H1 (cell line): ENCODE data around the gene SPINDOC. TPM values are rescaled to one million over a fixed set of nuclear protein-coding genes. Genes with fewer than 3 reads are reported as not detected.

Experiments
- CTCF ChIA-PET: fragments of 300-600 bp; sonication (Branson Sonifier 250); formaldehyde crosslinking; loops from one replicate; lab custom pipeline; 2021; ENCODE audit not compliant: partially characterized antibody; lab: Charles Lee
- POLR2A ChIA-PET: fragments of 300-600 bp; sonication (Branson Sonifier 250); formaldehyde crosslinking; loops from one replicate; lab custom pipeline; 2021; ENCODE audit warnings: inconsistent platforms; ENCODE audit not compliant: partially characterized antibody; lab: Charles Lee
- DNase-seq, 2 experiments: peaks; one replicate each; pipeline versions ENCODE4 v3.0.0 to v3.0.0-alpha.2; 2010 to 2022; ENCODE audit warnings: low spot score in 2 of 2, low read depth in 1 of 2, mixed read lengths in 1 of 2
- FAIRE-seq: peaks from 2 replicates; lab custom pipeline; 2011; peaks lifted over from hg19 to GRCh38; lab: Jason Lieb, UNC
- H2AFZ ChIP-seq: 2 replicates; pipeline ENCODE4 v1.8.1; 2012; ENCODE audit warnings: low read length, inconsistent platforms
- H2AK5ac ChIP-seq: 2 replicates; pipeline ENCODE4 v1.6.1; 2013; ENCODE audit warnings: low read depth, low read length
- H2BK120ac ChIP-seq: replicated peaks from 2 replicates; pipeline ENCODE3; 2013; ENCODE audit warnings: low read depth, low read length, inconsistent platforms
- H2BK12ac ChIP-seq: 2 replicates; pipeline ENCODE4 v1.6.1; 2013; ENCODE audit warnings: low read depth, low read length
- H2BK15ac ChIP-seq: 2 replicates; pipeline ENCODE4 v1.6.1; 2013; ENCODE audit warnings: low read length
- H2BK20ac ChIP-seq: 2 replicates; pipeline ENCODE4 v1.6.1; 2013; ENCODE audit warnings: low read length
- H2BK5ac ChIP-seq: 2 replicates; pipeline ENCODE4 v1.6.1; 2013; ENCODE audit warnings: low read depth, low read length
- H3K14ac ChIP-seq: 2 replicates; pipeline ENCODE4 v1.6.1; 2013; ENCODE audit warnings: inconsistent platforms; ENCODE audit not compliant: insufficient read length
- H3K18ac ChIP-seq: 2 replicates; pipeline ENCODE4 v1.6.1; 2013; ENCODE audit warnings: low read length; ENCODE audit errors: extremely low read depth
- H3K23ac ChIP-seq: 2 replicates; pipeline ENCODE4 v1.6.1; 2013; ENCODE audit warnings: inconsistent platforms; ENCODE audit not compliant: insufficient read length
- H3K23me2 ChIP-seq: 2 replicates; pipeline ENCODE4 v1.6.1; 2013; ENCODE audit warnings: low read depth, low read length
- H3K27ac ChIP-seq: 2 replicates; pipeline ENCODE4 v1.6.1; 2011; ENCODE audit warnings: low read depth, low read length, inconsistent platforms
- H3K27me3 ChIP-seq, 4 experiments: replicated peaks in 1 of 4; 1 replicate in 1 of 4; 2 replicates in 3 of 4; pipeline versions ENCODE4 v1.6.1 to v1.8.1; 2011 to 2013; ENCODE audit warnings: low read length in 3 of 4, mild to moderate bottlenecking in 3 of 4, inconsistent platforms in 2 of 4, mixed read lengths in 2 of 4, moderate library complexity in 1 of 4; ENCODE audit not compliant: control insufficient read depth in 3 of 4, insufficient read depth in 3 of 4; ENCODE audit errors: extremely low read depth in 1 of 4
- H3K36me3 ChIP-seq, 4 experiments: 2 replicates each; pipeline versions ENCODE4 v1.6.1 to v1.8.1; 2011 to 2013; ENCODE audit warnings: mild to moderate bottlenecking in 4 of 4, low read length in 3 of 4, moderate library complexity in 2 of 4, control low read depth in 1 of 4, inconsistent platforms in 1 of 4; ENCODE audit not compliant: insufficient read depth in 4 of 4, control insufficient read depth in 2 of 4
- H3K4ac ChIP-seq: replicated peaks from 2 replicates; pipeline ENCODE3; 2013; ENCODE audit warnings: low read length, low read depth, mixed read lengths, inconsistent platforms; ENCODE audit not compliant: insufficient read length
- H3K4me1 ChIP-seq, 4 experiments: replicated peaks in 1 of 4; 1 replicate in 1 of 4; 2 replicates in 3 of 4; pipeline versions ENCODE4 v1.6.1 to v1.8.1; 2011 to 2013; ENCODE audit warnings: low read length in 3 of 4, inconsistent platforms in 2 of 4, mixed read lengths in 1 of 4; ENCODE audit not compliant: insufficient read depth in 4 of 4, control insufficient read depth in 3 of 4
- H3K4me2 ChIP-seq, 2 experiments: 2 replicates each; pipeline versions ENCODE4 v1.6.1 to v1.8.1; 2011 to 2013; ENCODE audit warnings: low read depth in 2 of 2, low read length in 2 of 2, control low read depth in 1 of 2, inconsistent platforms in 1 of 2, mild to moderate bottlenecking in 1 of 2; ENCODE audit not compliant: insufficient read depth in 1 of 2
- H3K4me3 ChIP-seq, 4 experiments: fragments of 200-600, 300-600 bp in 1 of 4; sonication (generic), shearing (Covaris generic), sonication (Bioruptor Twin) in 1 of 4; 2 replicates each; pipeline versions ENCODE4 v1.5.1 to v1.8.1; 2011 to 2016; ENCODE audit warnings: low read length in 4 of 4, low read depth in 3 of 4, control low read depth in 2 of 4, inconsistent platforms in 2 of 4, mild to moderate bottlenecking in 2 of 4, mixed read lengths in 1 of 4, moderate library complexity in 1 of 4; ENCODE audit not compliant: insufficient read depth in 2 of 4; ENCODE audit errors: extremely low read depth in 1 of 4
- H3K56ac ChIP-seq: replicated peaks from 2 replicates; pipeline ENCODE3; 2013; ENCODE audit warnings: low read depth, mild to moderate bottlenecking, mixed read lengths, low read length, inconsistent platforms; ENCODE audit not compliant: insufficient read length
- H3K79me1 ChIP-seq: 2 replicates; pipeline ENCODE4 v1.6.1; 2013; ENCODE audit warnings: low read depth, low read length, control low read depth
- H3K79me2 ChIP-seq, 2 experiments: 2 replicates each; pipeline versions ENCODE4 v1.6.1 to v1.8.1; 2012 to 2013; ENCODE audit warnings: low read length in 2 of 2, mild to moderate bottlenecking in 2 of 2, inconsistent platforms in 1 of 2; ENCODE audit not compliant: insufficient read depth in 2 of 2, control insufficient read depth in 1 of 2
- H3K9ac ChIP-seq, 4 experiments: replicated peaks in 1 of 4; 1 replicate in 1 of 4; 2 replicates in 3 of 4; pipeline versions ENCODE4 v1.6.1 to v1.8.1; 2011 to 2013; ENCODE audit warnings: low read depth in 3 of 4, low read length in 3 of 4, control low read depth in 2 of 4, mild to moderate bottlenecking in 2 of 4, moderate library complexity in 2 of 4, inconsistent platforms in 1 of 4; ENCODE audit errors: extremely low read depth in 1 of 4
- H3K9me3 ChIP-seq, 2 experiments: 2 replicates each; pipeline versions ENCODE4 v1.6.1 to v1.8.1; 2012 to 2013; ENCODE audit warnings: mild to moderate bottlenecking in 2 of 2, moderate library complexity in 2 of 2, control low read depth in 1 of 2, inconsistent platforms in 1 of 2, low read depth in 1 of 2, low read length in 1 of 2, mixed read lengths in 1 of 2; ENCODE audit not compliant: insufficient read depth in 2 of 2
- H4K20me1 ChIP-seq, 2 experiments: replicated peaks in 1 of 2; 2 replicates each; pipeline versions ENCODE3 to v1.8.1; 2011 to 2013; ENCODE audit warnings: inconsistent platforms in 2 of 2, low read length in 2 of 2, mild to moderate bottlenecking in 1 of 2; ENCODE audit not compliant: insufficient read depth in 2 of 2, control insufficient read depth in 1 of 2
- H4K5ac ChIP-seq: 2 replicates; pipeline ENCODE4 v1.6.1; 2013; ENCODE audit warnings: low read length, low read depth, mixed read lengths, inconsistent platforms; ENCODE audit not compliant: insufficient read length
- H4K8ac ChIP-seq: 2 replicates; pipeline ENCODE4 v1.8.0; 2013; ENCODE audit warnings: mild to moderate bottlenecking, moderate library complexity, low read length, inconsistent platforms; ENCODE audit not compliant: insufficient read depth; ENCODE audit errors: extremely low read depth
- H4K91ac ChIP-seq: replicated peaks from 2 replicates; pipeline ENCODE3; 2013; ENCODE audit warnings: low read length, mixed read lengths, inconsistent platforms; ENCODE audit not compliant: insufficient read length
- KDM4A ChIP-seq: IDR thresholded peaks from one replicate; pipeline ENCODE4 v1.7.1; 2012; ENCODE audit warnings: low read depth, mild to moderate bottlenecking, moderate library complexity, low read length, inconsistent platforms; ENCODE audit not compliant: severe bottlenecking
- WGBS, 2 experiments: shearing (Covaris generic) in 1 of 2; methylation state at CpG; one replicate each; pipeline versions ENCODE4 v1.1.6 to v1.1.7; 2013 to 2015; ENCODE audit warnings: low lambda C conversion rate in 2 of 2, mixed read lengths in 2 of 2, inconsistent platforms in 1 of 2, low coverage in 1 of 2, missing lambda C conversion rate in 1 of 2; ENCODE audit not compliant: insufficient replicate concordance in 2 of 2, insufficient coverage in 1 of 2, insufficient read length in 1 of 2; ENCODE audit errors: extremely low coverage in 1 of 2, missing lambda C conversion rate in 1 of 2; 5-methylcytosine and 5-hydroxymethylcytosine counted together
- polyA plus RNA-seq, 7 experiments: library from polyadenylated mRNA; depleted of rRNA in 3 of 7; stranded (reverse) in 5 of 7; unstranded in 2 of 7; fragments of >200 nt in 5 of 7; fragments of 200-250 nt in 2 of 7; gene quantifications; 1 replicate in 5 of 7; 2 replicates in 1 of 7; 4 replicates in 1 of 7; pipeline versions ENCODE4 v1.2.1 to v1.2.3, GENCODE V29; 2011 to 2013; ENCODE audit warnings: missing spikeins in 2 of 7, mixed read lengths in 2 of 7
- total RNA-seq: library from RNA; stranded (reverse); fragmentation: NEBNext Ultra II Directional; extraction: Animal tissue kit (Norgen Biotek cat#: 25700); gene quantifications from 2 replicates; pipeline ENCODE4 v1.2.1, GENCODE V29; 2021

The SPINDOC gene
- total and polyA plus RNA-seq, 2 of the 8 experiments (the other 6 are each of a cell fraction or from before 2014, with no cell fraction given) = 78.7 to 99.7 TPM

DNA sequence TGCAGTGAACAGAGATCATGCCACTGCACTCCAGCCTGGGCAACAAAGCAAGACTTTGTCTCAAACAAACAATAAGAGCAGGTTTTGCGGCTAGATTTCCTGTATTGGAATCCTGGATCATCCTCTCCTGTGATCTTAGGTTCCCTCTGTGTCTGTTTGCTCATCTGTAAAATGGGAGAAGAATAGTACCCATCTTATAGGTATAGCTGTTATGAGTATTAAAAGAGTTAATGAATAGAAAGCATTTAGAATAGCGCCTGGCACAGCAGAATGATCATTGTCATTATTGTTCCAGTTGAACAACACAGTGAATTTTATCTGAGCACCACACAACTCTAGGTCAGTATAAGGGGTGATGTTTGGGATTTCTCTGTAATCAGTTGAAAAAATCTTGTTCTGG lies 36.4 kb downstream of the SPINDOC start:
- Histone ChIP-seq H4K5ac (no peak overlapping the region), H3K4me3 (no peak overlapping the region), H2BK120ac (no peak overlapping the region), H3K4me1 (peaks cover 14 to 25% (median 18%) of the 10 kb centered on the region in 4 experiments; a peak in 6 of 7 replicates), H3K14ac (no peak overlapping the region), H2AK5ac (no peak overlapping the region), H3K79me1 (peaks cover 27% of the 10 kb centered on the region), H3K79me2 (peaks cover 21 to 81% of the 10 kb centered on the region in 2 experiments), H4K8ac (no peak overlapping the region), H4K91ac (no peak overlapping the region), H3K23ac (no peak overlapping the region), H2AFZ (no peak overlapping the region), H2BK20ac (no peak overlapping the region), H3K27ac (no peak overlapping the region), H3K27me3 (no peaks in the 10 kb centered on the region), H3K4ac (no peak overlapping the region), H3K56ac (no peak overlapping the region), H3K9me3 (no peaks in the 10 kb centered on the region), H2BK15ac (no peak overlapping the region), H2BK5ac (no peak overlapping the region), H3K9ac (no peak overlapping the region), H3K4me2 (no peak overlapping the region), H2BK12ac (no peak overlapping the region), H3K36me3 (peaks cover 0 to 2% (median 1%) of the 10 kb centered on the region in 4 experiments; a peak in 2 of 8 replicates), H3K23me2 (no peaks in the 10 kb centered on the region), H3K18ac (no peak overlapping the region), H4K20me1 (peaks cover 4 to 5% of the 10 kb centered on the region in 2 experiments)
- ChIA-PET POLR2A (interaction anchor here (1.1 to 2.1 kb wide), 4 partner anchors 10 to 28 kb away, joined by 3 to 7 read pairs (median 4); partner anchors contain the start of gene MARK2), CTCF (interaction anchor here (0.7 to 3.9 kb wide), 3 partner anchors 12 to 24 kb away, joined by 3 to 31 read pairs (median 4); partner anchors contain the start of gene MARK2)
- TF ChIP-seq KDM4A = no peak
- no peak for DNase-seq
- no peak for FAIRE-seq
- 93% methylated on average over 2 of the region's 2 CpGs; no CpG with 5 or more reads in 1 of the 2 experiments for WGBS, 2 experiments
